MM.1S (cell line): ENCODE data around the gene ACER3.

Source experiments
- DNase-seq: peaks from one replicate; pipeline ENCODE4 v3.0.0-alpha.2; 2015
- H2AFZ ChIP-seq: fragments of 300-600 bp; sonication (generic); 2 replicates; pipeline ENCODE4 v1.6.0; 2016; ENCODE audit warnings: antibody characterized with exemption, low read length
- H3F3A ChIP-seq: fragments of 300-600 bp; sonication (generic); 2 replicates; pipeline ENCODE4 v1.6.1; 2016; ENCODE audit warnings: mild to moderate bottlenecking, antibody characterized with exemption, low read length, moderate library complexity, mixed read lengths; ENCODE audit not compliant: insufficient read depth
- H3K27ac ChIP-seq: fragments of 300-600 bp; sonication (generic); 2 replicates; pipeline ENCODE4 v1.5.1; 2016; ENCODE audit warnings: mild to moderate bottlenecking, low read length
- H3K27me3 ChIP-seq: fragments of 300-600 bp; sonication (generic); replicated peaks from 2 replicates; pipeline ENCODE4 v1.6.0; 2016; ENCODE audit warnings: low read length; ENCODE audit not compliant: insufficient read depth
- H3K36me3 ChIP-seq: fragments of 300-600 bp; sonication (generic); replicated peaks from 2 replicates; pipeline ENCODE4 v1.6.1; 2016; ENCODE audit warnings: mild to moderate bottlenecking, low read length, mixed read lengths; ENCODE audit not compliant: insufficient read depth
- H3K4me1 ChIP-seq: fragments of 300-600 bp; sonication (generic); 2 replicates; pipeline ENCODE4 v1.6.1; 2016; ENCODE audit warnings: low read length, mixed read lengths
- H3K4me2 ChIP-seq: fragments of 300-600 bp; sonication (generic); 2 replicates; pipeline ENCODE4 v1.6.0; 2016; ENCODE audit warnings: low read depth, low read length
- H3K4me3 ChIP-seq: fragments of 300-600 bp; sonication (generic); 2 replicates; pipeline ENCODE4 v1.5.1; 2016; ENCODE audit warnings: low read length, mixed read lengths
- H3K79me2 ChIP-seq: fragments of 300-600 bp; sonication (generic); 2 replicates; pipeline ENCODE4 v1.6.1; 2016; ENCODE audit warnings: mixed run types, low read length, mixed read lengths
- H3K9ac ChIP-seq: fragments of 300-600 bp; sonication (generic); 2 replicates; pipeline ENCODE4 v1.6.1; 2016; ENCODE audit warnings: low read length, mixed read lengths
- H3K9me2 ChIP-seq: fragments of 300-600 bp; sonication (generic); replicated peaks from 2 replicates; pipeline ENCODE4 v1.6.1; 2016; ENCODE audit warnings: mild to moderate bottlenecking, low read length, mixed read lengths; ENCODE audit not compliant: insufficient read depth
- H3K9me3 ChIP-seq: fragments of 300-600 bp; sonication (generic); replicated peaks from 2 replicates; pipeline ENCODE4 v1.6.1; 2016; ENCODE audit warnings: mild to moderate bottlenecking, low read length, mixed read lengths; ENCODE audit not compliant: insufficient read depth
- H4K20me1 ChIP-seq: fragments of 300-600 bp; sonication (generic); 2 replicates; pipeline ENCODE4 v1.6.1; 2016; ENCODE audit warnings: mild to moderate bottlenecking, low read length, moderate library complexity, mixed read lengths; ENCODE audit not compliant: insufficient read depth
- EZH2 ChIP-seq: fragments of 300-600 bp; sonication (generic); optimal IDR thresholded peaks from 2 replicates; pipeline ENCODE3; 2017; ENCODE audit warnings: low read depth, mild to moderate bottlenecking, antibody characterized with exemption, low read length, mixed read lengths
- EZH2phosphoT487 ChIP-seq: fragments of 300-600 bp; sonication (generic); IDR thresholded peaks from 2 replicates; pipeline ENCODE4 v1.6.1; 2018; ENCODE audit warnings: antibody characterized with exemption, low read length
- TF ChIP-seq, protein P1 (sequence below): fragments of 300-600 bp; sonication (generic); IDR thresholded peaks from 2 replicates; pipeline ENCODE4 v1.5.1; 2016; ENCODE audit warnings: antibody characterized with exemption, low read length, mixed read lengths

Gene ACER3

DNA sequence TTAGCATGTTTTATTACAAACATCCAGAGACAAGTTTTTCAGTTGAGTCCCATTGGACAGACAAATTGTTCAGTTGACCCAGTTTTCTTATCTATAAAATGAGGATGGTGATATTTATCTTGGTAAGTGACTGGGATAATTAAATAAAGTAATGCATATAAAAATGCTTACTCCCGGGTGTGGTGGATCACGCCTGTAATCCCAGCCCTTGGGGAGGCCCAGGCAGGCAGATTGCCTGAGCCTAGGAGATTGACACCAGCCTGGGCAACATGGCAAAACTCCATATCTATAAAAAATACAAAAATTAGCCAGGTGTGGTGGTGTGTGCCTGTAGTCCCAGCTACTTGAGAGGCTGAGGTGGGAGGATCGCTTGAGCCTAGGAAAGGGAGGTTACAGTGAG, 15.6 kb upstream of the ACER3 start:
- H3K79me2 ChIP-seq, result no peaks in the 10 kb centered on the region
- H3K9me3 ChIP-seq, result no peaks in the 10 kb centered on the region
- no peak for DNase-seq
- H2AFZ ChIP-seq, result no peak overlapping the region
- H3K36me3 ChIP-seq, result no peaks in the 10 kb centered on the region
- H3K4me2 ChIP-seq, result no peak overlapping the region
- TF ChIP-seq EZH2phosphoT487, result no peak
- TF ChIP-seq, protein P1, sequence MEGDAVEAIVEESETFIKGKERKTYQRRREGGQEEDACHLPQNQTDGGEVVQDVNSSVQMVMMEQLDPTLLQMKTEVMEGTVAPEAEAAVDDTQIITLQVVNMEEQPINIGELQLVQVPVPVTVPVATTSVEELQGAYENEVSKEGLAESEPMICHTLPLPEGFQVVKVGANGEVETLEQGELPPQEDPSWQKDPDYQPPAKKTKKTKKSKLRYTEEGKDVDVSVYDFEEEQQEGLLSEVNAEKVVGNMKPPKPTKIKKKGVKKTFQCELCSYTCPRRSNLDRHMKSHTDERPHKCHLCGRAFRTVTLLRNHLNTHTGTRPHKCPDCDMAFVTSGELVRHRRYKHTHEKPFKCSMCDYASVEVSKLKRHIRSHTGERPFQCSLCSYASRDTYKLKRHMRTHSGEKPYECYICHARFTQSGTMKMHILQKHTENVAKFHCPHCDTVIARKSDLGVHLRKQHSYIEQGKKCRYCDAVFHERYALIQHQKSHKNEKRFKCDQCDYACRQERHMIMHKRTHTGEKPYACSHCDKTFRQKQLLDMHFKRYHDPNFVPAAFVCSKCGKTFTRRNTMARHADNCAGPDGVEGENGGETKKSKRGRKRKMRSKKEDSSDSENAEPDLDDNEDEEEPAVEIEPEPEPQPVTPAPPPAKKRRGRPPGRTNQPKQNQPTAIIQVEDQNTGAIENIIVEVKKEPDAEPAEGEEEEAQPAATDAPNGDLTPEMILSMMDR, result no peak
- TF ChIP-seq EZH2, result no peak
- no peaks in the 10 kb centered on the region for H4K20me1 ChIP-seq
- no peaks in the 10 kb centered on the region for H3K9me2 ChIP-seq
- H3F3A ChIP-seq, result no peaks in the 10 kb centered on the region
- H3K9ac ChIP-seq, result no peak overlapping the region
- H3K27ac ChIP-seq, result no peak overlapping the region
- no peak overlapping the region for H3K4me3 ChIP-seq
- H3K4me1 ChIP-seq, result no peaks in the 10 kb centered on the region
- no peaks in the 10 kb centered on the region for H3K27me3 ChIP-seq

DNA sequence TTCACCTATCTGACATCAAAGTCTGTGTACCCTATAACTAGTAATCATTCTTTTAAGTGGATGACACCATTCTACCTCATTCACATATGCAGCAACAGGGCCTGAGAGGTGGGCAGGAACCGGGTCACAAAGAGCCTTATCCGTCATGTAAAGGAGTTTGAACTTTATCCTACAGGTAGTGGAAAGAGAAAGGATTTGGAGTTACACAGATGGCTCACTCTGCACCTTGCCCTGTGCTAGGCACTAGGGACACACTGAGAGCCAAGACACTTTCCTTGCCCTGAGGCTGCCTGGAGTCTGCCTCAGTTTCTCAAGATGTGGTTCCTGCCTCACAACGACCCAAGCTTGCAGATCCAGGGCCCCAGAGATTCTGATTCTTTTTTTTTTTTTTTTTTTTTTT, 14.3 kb upstream of the ACER3 start:
- DNase-seq, result no peak
- no peaks in the 10 kb centered on the region for H4K20me1 ChIP-seq
- no peaks in the 10 kb centered on the region for H3K9me3 ChIP-seq
- H3K4me2 ChIP-seq, result no peak overlapping the region
- TF ChIP-seq, protein P1, result no peak
- TF ChIP-seq EZH2 (no peak), EZH2phosphoT487 (no peak)
- no peak overlapping the region for H3K4me3 ChIP-seq
- H3K4me1 ChIP-seq, result no peaks in the 10 kb centered on the region
- H3K79me2 ChIP-seq, result no peaks in the 10 kb centered on the region
- no peaks in the 10 kb centered on the region for H3K36me3 ChIP-seq
- no peaks in the 10 kb centered on the region for H3K9me2 ChIP-seq
- no peak overlapping the region for H2AFZ ChIP-seq
- no peaks in the 10 kb centered on the region for H3K27me3 ChIP-seq
- H3K27ac ChIP-seq, result no peak overlapping the region
- H3F3A ChIP-seq, result no peaks in the 10 kb centered on the region
- H3K9ac ChIP-seq, result no peak overlapping the region

DNA sequence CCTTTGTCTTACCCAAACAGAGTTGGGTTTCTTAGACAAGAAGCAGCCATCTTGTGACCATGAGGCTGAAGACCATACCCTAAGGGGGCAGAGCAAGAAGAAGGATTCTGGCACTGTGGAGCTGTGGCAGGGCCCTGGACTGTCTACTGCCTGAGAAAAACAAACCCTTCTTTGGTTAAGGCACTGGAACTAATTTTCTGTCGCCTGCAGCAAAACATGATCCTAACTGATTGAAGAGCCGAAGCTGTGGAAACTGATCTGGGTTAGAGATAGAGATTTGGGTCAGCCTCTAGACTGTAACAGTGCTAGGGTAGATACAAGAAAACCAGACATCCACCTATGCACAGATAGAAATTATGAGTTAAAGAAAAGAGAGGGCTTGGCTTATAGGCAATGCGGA, 11.3 kb upstream of the ACER3 start:
- no peak overlapping the region for H3K4me2 ChIP-seq
- no peaks in the 10 kb centered on the region for H4K20me1 ChIP-seq
- H3K9me2 ChIP-seq, result no peaks in the 10 kb centered on the region
- H3K27me3 ChIP-seq, result no peaks in the 10 kb centered on the region
- no peak for DNase-seq
- H3K79me2 ChIP-seq, result no peaks in the 10 kb centered on the region
- no peaks in the 10 kb centered on the region for H3K4me1 ChIP-seq
- H3K27ac ChIP-seq, result no peak overlapping the region
- no peaks in the 10 kb centered on the region for H3F3A ChIP-seq
- TF ChIP-seq, protein P1, result no peak
- TF ChIP-seq EZH2phosphoT487 (no peak), EZH2 (no peak)
- H3K4me3 ChIP-seq, result no peak overlapping the region
- no peak overlapping the region for H2AFZ ChIP-seq
- H3K36me3 ChIP-seq, result no peaks in the 10 kb centered on the region
- H3K9ac ChIP-seq, result no peak overlapping the region
- H3K9me3 ChIP-seq, result no peaks in the 10 kb centered on the region

DNA sequence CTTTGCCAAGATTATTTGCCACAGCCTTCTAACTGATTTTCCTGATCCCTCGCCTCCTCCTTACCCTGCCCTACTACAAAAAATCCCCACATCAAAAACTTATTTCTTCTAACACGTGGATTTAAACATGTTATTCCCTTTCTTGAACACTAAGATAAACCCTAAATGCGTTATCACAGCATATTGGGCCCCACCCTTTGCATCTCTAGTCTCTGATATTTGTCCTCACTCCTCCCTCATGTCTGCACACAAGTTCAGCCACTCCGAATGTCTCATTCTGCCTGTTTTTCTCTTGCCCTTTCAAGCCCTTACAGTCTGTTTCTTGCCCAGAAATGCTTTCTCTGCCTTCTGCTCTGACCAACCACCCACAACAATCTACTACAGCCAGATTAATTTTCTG, 10.6 kb upstream of the ACER3 start:
- H3K27ac ChIP-seq, result no peak overlapping the region
- no peaks in the 10 kb centered on the region for H3K36me3 ChIP-seq
- no peaks in the 10 kb centered on the region for H3F3A ChIP-seq
- no peaks in the 10 kb centered on the region for H3K9me2 ChIP-seq
- no peaks in the 10 kb centered on the region for H3K27me3 ChIP-seq
- TF ChIP-seq EZH2phosphoT487 (no peak), EZH2 (no peak)
- TF ChIP-seq, protein P1, result no peak
- no peak for DNase-seq
- no peaks in the 10 kb centered on the region for H3K4me1 ChIP-seq
- no peaks in the 10 kb centered on the region for H4K20me1 ChIP-seq
- H3K9me3 ChIP-seq, result no peaks in the 10 kb centered on the region
- H3K4me2 ChIP-seq, result no peak overlapping the region
- no peaks in the 10 kb centered on the region for H3K79me2 ChIP-seq
- H3K4me3 ChIP-seq, result no peak overlapping the region
- no peak overlapping the region for H2AFZ ChIP-seq
- H3K9ac ChIP-seq, result no peak overlapping the region
